GM23338 (cell line): Measurements from ENCODE around the gene PPDPF. TPM values are rescaled to one million over a fixed set of nuclear protein-coding genes. Genes with fewer than 3 reads are reported as not detected.
A peak's percentile ranks its signal among the peaks of the same experiment; 100 is the strongest.

Experiments used
- ATAC-seq: fragments of 200-7000 bp; cut with Tn5 transposase; 3 replicates; pipeline ENCODE4 v1.9.1; 2020
- DNase-seq: peaks from one replicate; pipeline ENCODE4 v3.0.0-alpha.2; 2015; ENCODE audit warnings: low spot score
- H2AFZ ChIP-seq: fragments of 200-600 bp; sonication (generic); 2 replicates; pipeline ENCODE4 v1.8.0; 2016; ENCODE audit warnings: antibody characterized with exemption, mild to moderate bottlenecking, moderate library complexity
- H3F3A ChIP-seq: fragments of 200-600 bp; sonication (generic); replicated peaks from 2 replicates; pipeline ENCODE4 v1.8.0; 2017; ENCODE audit warnings: antibody characterized with exemption, mixed run types, low read depth
- H3K27ac ChIP-seq: fragments of 200-600 bp; sonication (generic); 2 replicates; pipeline ENCODE4 v1.6.1; 2016; ENCODE audit warnings: low read depth
- H3K27me3 ChIP-seq: fragments of 200-600 bp; sonication (generic); 2 replicates; pipeline ENCODE4 v1.8.0; 2016; ENCODE audit warnings: mild to moderate bottlenecking, mixed run types, moderate library complexity; ENCODE audit not compliant: insufficient read depth
- H3K36me3 ChIP-seq: fragments of 200-600 bp; sonication (generic); 2 replicates; pipeline ENCODE4 v1.8.0; 2016; ENCODE audit warnings: mild to moderate bottlenecking; ENCODE audit not compliant: insufficient read depth
- H3K4me1 ChIP-seq: fragments of 200-600 bp; sonication (generic); 2 replicates; pipeline ENCODE4 v1.8.0; 2016; ENCODE audit warnings: mild to moderate bottlenecking, moderate library complexity; ENCODE audit not compliant: insufficient read depth
- H3K4me2 ChIP-seq: fragments of 200-600 bp; sonication (generic); 2 replicates; pipeline ENCODE4 v1.7.1; 2017; ENCODE audit warnings: mixed run types
- H3K4me3 ChIP-seq: fragments of 200-600 bp; sonication (generic); 2 replicates; pipeline ENCODE4 v1.6.1; 2016; ENCODE audit warnings: mixed run types
- H3K79me2 ChIP-seq: fragments of 200-600 bp; sonication (generic); replicated peaks from 2 replicates; pipeline ENCODE4 v1.8.0; 2017; ENCODE audit warnings: mild to moderate bottlenecking; ENCODE audit not compliant: insufficient read depth
- H3K9me2 ChIP-seq: fragments of 200-600 bp; sonication (generic); 2 replicates; pipeline ENCODE4 v1.8.0; 2017; ENCODE audit not compliant: insufficient read depth
- H4K20me1 ChIP-seq: fragments of 200-600 bp; sonication (generic); replicated peaks from 2 replicates; pipeline ENCODE4 v1.8.0; 2017; ENCODE audit warnings: mild to moderate bottlenecking; ENCODE audit not compliant: insufficient read depth
- H3K27ac Mint-ChIP-seq: 2 replicates; pipeline ENCODE4 v1.8.0; 2020; ENCODE audit warnings: inconsistent platforms, mild to moderate bottlenecking, moderate library complexity, mixed read lengths
- H3K27me3 Mint-ChIP-seq: 3 replicates; pipeline ENCODE4 v1.8.0; 2022; ENCODE audit warnings: low read depth, mild to moderate bottlenecking, moderate library complexity, mixed read lengths, inconsistent platforms; ENCODE audit not compliant: insufficient read depth, poor library complexity
- H3K36me3 Mint-ChIP-seq: 3 replicates; pipeline ENCODE4 v1.8.0; 2021; ENCODE audit warnings: low read depth, mild to moderate bottlenecking, inconsistent platforms, moderate library complexity, mixed read lengths
- H3K4me1 Mint-ChIP-seq: 3 replicates; pipeline ENCODE4 v1.8.0; 2020; ENCODE audit warnings: mild to moderate bottlenecking, inconsistent platforms, mixed read lengths
- H3K4me3 Mint-ChIP-seq: 3 replicates; pipeline ENCODE4 v1.8.0; 2021; ENCODE audit warnings: moderate library complexity, mild to moderate bottlenecking, inconsistent platforms, mixed read lengths
- H3K9me3 Mint-ChIP-seq: 3 replicates; pipeline ENCODE4 v1.8.0; 2020; ENCODE audit warnings: moderate library complexity, mild to moderate bottlenecking, inconsistent platforms, mixed read lengths
- CREB1 ChIP-seq: fragments of 250-450 bp; sonication (Bioruptor Pico); IDR thresholded peaks from 2 replicates; pipeline ENCODE4 v1.5.0; 2020; ENCODE audit warnings: low read depth, mild to moderate bottlenecking, moderate library complexity
- EZH2 ChIP-seq: fragments of 200-600 bp; sonication (generic); IDR thresholded peaks from one replicate; pipeline ENCODE4 v1.8.0; 2017; ENCODE audit warnings: antibody characterized with exemption, mild to moderate bottlenecking, low read depth; ENCODE audit not compliant: unreplicated experiment
- EZH2phosphoT487 ChIP-seq: fragments of 200-600 bp; sonication (generic); IDR thresholded peaks from one replicate; pipeline ENCODE4 v1.8.1; 2018; ENCODE audit warnings: antibody characterized with exemption; ENCODE audit not compliant: unreplicated experiment
- JUNB ChIP-seq: IDR thresholded peaks from one replicate; pipeline ENCODE4 v1.6.1; 2016; ENCODE audit warnings: antibody characterized with exemption; ENCODE audit not compliant: unreplicated experiment
- NANOG ChIP-seq: IDR thresholded peaks from 2 replicates; pipeline ENCODE4 v1.6.1; 2016; ENCODE audit warnings: antibody characterized with exemption, borderline replicate concordance
- POLR2AphosphoS5 ChIP-seq: IDR thresholded peaks from 2 replicates; pipeline ENCODE4 v1.6.1; 2016; ENCODE audit warnings: antibody characterized with exemption, low read depth
- REST ChIP-seq: IDR thresholded peaks from one replicate; pipeline ENCODE4 v1.6.1; 2018; ENCODE audit warnings: antibody characterized with exemption; ENCODE audit not compliant: unreplicated experiment
- STAT1 ChIP-seq: IDR thresholded peaks from one replicate; pipeline ENCODE4 v1.6.1; 2016; ENCODE audit warnings: antibody characterized with exemption; ENCODE audit not compliant: unreplicated experiment
- ZNF114 ChIP-seq: fragments of 250-450 bp; sonication (Bioruptor Pico); IDR thresholded peaks from 2 replicates; pipeline ENCODE4 v1.5.0; 2020; ENCODE audit warnings: mild to moderate bottlenecking, moderate library complexity
- ZNF331 ChIP-seq: fragments of 250-450 bp; sonication (Bioruptor Pico); IDR thresholded peaks from 2 replicates; pipeline ENCODE4 v1.5.0; 2020; ENCODE audit warnings: low read depth, mild to moderate bottlenecking, moderate library complexity
- ZNF462 ChIP-seq: fragments of 250-450 bp; sonication (Bioruptor Pico); IDR thresholded peaks from 2 replicates; pipeline ENCODE4 v1.5.0; 2020; ENCODE audit warnings: mild to moderate bottlenecking, moderate library complexity
- polyA plus RNA-seq: library from polyadenylated mRNA; unstranded; fragments of >200 nt; fragmentation: Nextera tagmentation; extraction: Ambion mirVana; gene quantifications from 2 replicates; pipeline ENCODE4 v1.2.1, GENCODE V29; 2016
- total RNA-seq: library from RNA; depleted of rRNA; stranded (reverse); fragments of >200 nt; shearing (Covaris generic); gene quantifications from 2 replicates; pipeline ENCODE4 v1.2.3, GENCODE V29; 2014
- TF ChIP-seq, protein P1 (sequence below): IDR thresholded peaks from 2 replicates; pipeline ENCODE4 v1.6.1; 2016; ENCODE audit warnings: antibody characterized with exemption
- TF ChIP-seq, protein P2 (sequence below), 2 experiments: fragments of 200-600 bp in 1 of 2; sonication (generic) in 1 of 2; conservative IDR thresholded peaks; 2 replicates each; pipeline versions ENCODE4 v1.5.1 to v1.6.1; 2016 to 2017; ENCODE audit warnings: antibody characterized with exemption in 2 of 2, low read depth in 2 of 2, mild to moderate bottlenecking in 2 of 2, moderate library complexity in 1 of 2

PPDPF gene
- total and polyA plus RNA-seq, 2 experiments from 2014 or later, result 83.9 to 141 TPM

- H3K27ac Mint-ChIP-seq, result peak overlapping the region; percentile 78
- H3F3A ChIP-seq, result peaks cover 11% of the 10 kb centered on the region; the same call in 1 of the 2 replicates
- peaks cover 12% of the 10 kb centered on the region; the same call in 1 of the 2 replicates for H3K4me1 ChIP-seq
- no peaks in the 10 kb centered on the region for H3K36me3 Mint-ChIP-seq
- no peaks in the 10 kb centered on the region for H4K20me1 ChIP-seq
- H3K36me3 ChIP-seq, result no peaks in the 10 kb centered on the region
- DNase-seq (no peak), ATAC-seq (no peak)
- peaks cover 22% of the 10 kb centered on the region for H3K4me1 Mint-ChIP-seq
- no peak overlapping the region for H3K4me3 Mint-ChIP-seq
- no peaks in the 10 kb centered on the region for H3K9me2 ChIP-seq
- H3K4me2 ChIP-seq, result no peak overlapping the region
- H3K79me2 ChIP-seq, result no peaks in the 10 kb centered on the region
- H3K4me3 ChIP-seq, result no peak overlapping the region
- peaks cover 17% of the 10 kb centered on the region for H3K27me3 Mint-ChIP-seq
- no peaks in the 10 kb centered on the region for H3K27me3 ChIP-seq
- no peak overlapping the region for H2AFZ ChIP-seq
- TF ChIP-seq REST, result no peak
- TF ChIP-seq JUNB, result no peak
- TF ChIP-seq POLR2AphosphoS5, result no peak
- TF ChIP-seq, protein P1, sequence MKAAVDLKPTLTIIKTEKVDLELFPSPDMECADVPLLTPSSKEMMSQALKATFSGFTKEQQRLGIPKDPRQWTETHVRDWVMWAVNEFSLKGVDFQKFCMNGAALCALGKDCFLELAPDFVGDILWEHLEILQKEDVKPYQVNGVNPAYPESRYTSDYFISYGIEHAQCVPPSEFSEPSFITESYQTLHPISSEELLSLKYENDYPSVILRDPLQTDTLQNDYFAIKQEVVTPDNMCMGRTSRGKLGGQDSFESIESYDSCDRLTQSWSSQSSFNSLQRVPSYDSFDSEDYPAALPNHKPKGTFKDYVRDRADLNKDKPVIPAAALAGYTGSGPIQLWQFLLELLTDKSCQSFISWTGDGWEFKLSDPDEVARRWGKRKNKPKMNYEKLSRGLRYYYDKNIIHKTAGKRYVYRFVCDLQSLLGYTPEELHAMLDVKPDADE, result no peak
- no peak for TF ChIP-seq NANOG
- TF ChIP-seq, protein P2, sequence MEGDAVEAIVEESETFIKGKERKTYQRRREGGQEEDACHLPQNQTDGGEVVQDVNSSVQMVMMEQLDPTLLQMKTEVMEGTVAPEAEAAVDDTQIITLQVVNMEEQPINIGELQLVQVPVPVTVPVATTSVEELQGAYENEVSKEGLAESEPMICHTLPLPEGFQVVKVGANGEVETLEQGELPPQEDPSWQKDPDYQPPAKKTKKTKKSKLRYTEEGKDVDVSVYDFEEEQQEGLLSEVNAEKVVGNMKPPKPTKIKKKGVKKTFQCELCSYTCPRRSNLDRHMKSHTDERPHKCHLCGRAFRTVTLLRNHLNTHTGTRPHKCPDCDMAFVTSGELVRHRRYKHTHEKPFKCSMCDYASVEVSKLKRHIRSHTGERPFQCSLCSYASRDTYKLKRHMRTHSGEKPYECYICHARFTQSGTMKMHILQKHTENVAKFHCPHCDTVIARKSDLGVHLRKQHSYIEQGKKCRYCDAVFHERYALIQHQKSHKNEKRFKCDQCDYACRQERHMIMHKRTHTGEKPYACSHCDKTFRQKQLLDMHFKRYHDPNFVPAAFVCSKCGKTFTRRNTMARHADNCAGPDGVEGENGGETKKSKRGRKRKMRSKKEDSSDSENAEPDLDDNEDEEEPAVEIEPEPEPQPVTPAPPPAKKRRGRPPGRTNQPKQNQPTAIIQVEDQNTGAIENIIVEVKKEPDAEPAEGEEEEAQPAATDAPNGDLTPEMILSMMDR (conservative IDR thresholded peaks at IDR 0.05; ENCODE audit: low read depth in 2 of 2), result no peak
- no peak for TF ChIP-seq EZH2
- TF ChIP-seq ZNF331 (CRISPR knock-in tag), result no peak
- TF ChIP-seq ZNF462 (CRISPR knock-in tag), result no peak
- TF ChIP-seq EZH2phosphoT487, result no peak
- TF ChIP-seq CREB1, result no peak
- TF ChIP-seq ZNF114 (CRISPR knock-in tag), result no peak
- TF ChIP-seq STAT1, result no peak
- no peaks in the 10 kb centered on the region for H3K9me3 Mint-ChIP-seq
- H3K27ac ChIP-seq, result no peak overlapping the region
Measured at GRCh38 chr20:63551068-63551467, 30.5 kb downstream of the PPDPF start.
